GM19240 (cell line): ENCODE data around the gene CREBBP.

Source experiments
- DNase-seq: peaks from one replicate; pipeline ENCODE4 v3.0.0; 2011; ENCODE audit warnings: low spot score; ENCODE audit not compliant: insufficient read length

The CREBBP gene

GRCh38 chr16:3736116-3736515 is 144.4 kb downstream of the CREBBP start:
- no peak for DNase-seq

GRCh38 chr16:3735541-3735940 is 145.0 kb downstream of the CREBBP start:
- DNase-seq: no peak

GRCh38 chr16:3734758-3735221 is 145.7 kb downstream of the CREBBP start:
- no peak for DNase-seq

GRCh38 chr16:3734084-3734757 is 146.3 kb downstream of the CREBBP start:
- DNase-seq: no peak

- DNase-seq: no peak
These were observed 148.3 kb downstream of the CREBBP start for GRCh38 chr16:3732171-3732570.

GRCh38 chr16:3731126-3731935 is 149.2 kb downstream of the CREBBP start:
- DNase-seq: no peak

GRCh38 chr16:3730161-3731125 is 150.1 kb downstream of the CREBBP start:
- no peak for DNase-seq

- DNase-seq: no peak
These were observed 151.1 kb downstream of the CREBBP start for GRCh38 chr16:3729161-3730112.

GRCh38 chr16:3728424-3729160 is 151.9 kb downstream of the CREBBP start:
- DNase-seq: no peak

- DNase-seq: no peak
These were observed 152.6 kb downstream of the CREBBP start for GRCh38 chr16:3727806-3728381.

- DNase-seq: no peak
These were observed 154.4 kb downstream of the CREBBP start for GRCh38 chr16:3726021-3726687.

- DNase-seq: no peak
These were observed 155.2 kb downstream of the CREBBP start for GRCh38 chr16:3725276-3725675.

- no peak for DNase-seq
These were observed 158.0 kb downstream of the CREBBP start for GRCh38 chr16:3722508-3722907.

GRCh38 chr16:3720418-3720817 is 160.1 kb downstream of the CREBBP start:
- DNase-seq: no peak

GRCh38 chr16:3718628-3719027 is 161.9 kb downstream of the CREBBP start:
- DNase-seq: no peak

- no peak for DNase-seq
These were observed 162.5 kb downstream of the CREBBP start for GRCh38 chr16:3718019-3718391.

- peak; percentile 76 for DNase-seq
These were observed 163.1 kb downstream of the CREBBP start, which contains the start of gene TRAP1 for GRCh38 chr16:3717235-3718018. TRAP1 (minus strand) TSS chr16:3717524; CDS start chr16:3717508, 16 bp downstream.

- no peak for DNase-seq
These were observed 163.7 kb downstream of the CREBBP start for GRCh38 chr16:3716831-3717234.
